HG02571 (cell line): ENCODE results near the gene RBM5.

Experiments used
- ATAC-seq: cut with Tn5 transposase; IDR thresholded peaks from one replicate; pipeline ENCODE4 v1.9.1; 2021; ENCODE audit warnings: mild to moderate bottlenecking, moderate library complexity; ENCODE audit not compliant: unreplicated experiment

The RBM5 gene

DNA sequence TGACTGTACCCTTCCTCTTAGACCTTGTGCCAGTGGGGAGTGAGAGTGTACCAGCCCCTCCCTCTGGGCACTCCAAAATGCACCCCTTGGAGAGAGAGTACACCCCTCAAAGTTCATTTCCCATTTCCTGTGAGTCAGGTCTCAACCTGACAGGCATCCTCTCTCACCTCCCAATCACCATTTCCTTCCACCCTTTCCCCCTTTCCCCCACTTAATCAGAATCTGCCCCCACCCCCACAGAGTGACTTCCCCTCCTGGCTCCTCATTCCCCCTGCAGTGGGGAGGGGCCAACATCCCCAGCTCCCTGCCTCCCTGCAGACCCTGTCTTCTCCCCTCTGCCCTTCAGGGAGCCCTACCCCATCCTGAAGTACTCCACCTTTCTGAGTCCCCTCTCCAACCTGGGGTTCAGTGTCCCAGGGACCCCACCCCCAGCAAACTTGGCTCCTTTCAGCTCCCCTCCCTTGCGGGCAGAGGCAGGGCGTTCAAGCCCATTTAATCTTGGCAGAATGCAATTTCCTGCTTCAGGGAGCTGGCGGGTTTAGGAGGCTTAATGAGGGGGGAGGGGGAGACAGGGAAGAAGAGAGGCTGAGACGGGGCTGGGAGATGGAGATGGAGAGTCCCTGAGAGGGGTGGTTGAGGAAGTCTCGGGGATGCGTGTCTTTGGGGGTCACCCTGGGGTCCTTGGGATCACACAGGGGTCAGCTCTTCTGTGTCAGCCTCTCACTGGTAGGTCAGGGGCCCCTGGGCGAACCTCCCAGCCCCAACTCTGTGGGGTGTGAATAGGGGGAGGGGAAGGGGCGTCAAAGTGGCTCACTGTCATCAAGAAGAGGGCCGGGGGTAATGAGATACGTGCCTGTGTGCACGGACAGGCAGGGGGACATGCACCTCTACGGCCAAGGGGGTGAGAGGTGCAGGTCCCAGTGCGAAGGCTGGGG is 49.8 kb downstream of the RBM5 start:
- no peak for ATAC-seq

GRCh38 chr3:50139308-50139707 is 50.6 kb downstream of the RBM5 start:
- ATAC-seq, result no peak

DNA sequence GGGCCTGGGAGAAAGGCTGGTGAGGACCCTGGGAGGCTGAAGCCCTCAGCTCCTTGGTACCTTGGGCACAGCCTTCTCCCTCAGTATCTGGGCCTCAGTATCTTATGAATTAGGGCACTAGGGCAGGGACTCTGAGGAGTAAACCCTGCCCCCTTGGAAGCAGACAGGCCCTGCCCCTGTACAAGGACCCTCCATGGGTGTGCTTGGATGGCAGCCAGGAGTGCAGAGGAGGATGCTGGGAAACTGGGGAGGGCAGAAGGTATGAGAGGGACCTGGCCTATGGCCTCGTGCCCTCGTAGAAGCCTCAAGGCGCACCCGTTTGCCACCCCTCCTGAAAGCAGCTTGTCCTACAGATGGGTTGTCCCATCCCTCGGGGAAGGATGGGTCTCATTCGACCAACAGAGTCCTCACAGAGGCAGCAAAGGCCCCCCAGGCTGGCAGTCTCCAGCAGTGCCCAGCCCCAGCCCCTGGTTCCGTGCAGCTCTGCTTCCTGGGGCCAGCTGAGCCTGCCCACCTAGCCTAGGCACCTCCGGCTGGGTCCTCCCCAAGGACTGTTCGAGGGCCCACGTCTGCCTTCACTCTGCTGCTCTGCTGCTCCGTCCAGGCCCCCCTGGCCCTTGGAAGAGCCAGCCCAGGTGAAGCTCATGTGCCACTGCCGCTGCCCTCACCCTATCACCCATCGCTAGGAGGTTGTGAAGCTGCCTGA is 51.2 kb downstream of the RBM5 start:
- ATAC-seq, result no peak

- no peak for ATAC-seq
Observed at GRCh38 chr3:50140990-50141389, 52.3 kb downstream of the RBM5 start.

DNA sequence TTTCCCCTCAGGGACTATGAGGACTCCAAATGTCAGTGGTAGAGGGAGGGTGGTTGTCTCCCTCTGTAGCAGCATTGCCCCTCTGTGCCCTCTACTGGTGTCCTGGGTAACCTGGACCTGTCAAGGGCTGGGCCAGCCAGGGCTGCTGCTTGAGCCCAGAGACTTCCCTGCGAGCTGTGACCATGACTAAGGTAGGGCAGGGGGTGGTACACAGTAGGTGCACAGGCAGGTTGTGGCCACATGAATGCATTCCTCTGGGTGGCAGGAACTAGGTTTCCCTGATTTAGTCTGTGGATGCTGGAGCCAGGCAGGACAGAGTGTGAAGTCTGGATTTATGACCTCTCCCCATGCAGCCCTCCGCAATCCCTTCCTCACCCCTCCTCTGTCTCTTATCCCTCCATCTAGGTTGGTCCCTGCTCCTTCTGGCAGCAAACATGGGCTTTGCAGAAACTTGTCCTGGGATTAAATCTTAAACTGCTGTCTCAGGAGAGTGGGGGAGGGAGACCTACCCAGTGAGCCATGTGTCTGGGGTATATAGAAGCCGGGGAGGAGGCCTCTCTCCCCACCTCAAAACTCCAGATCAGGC is 57.7 kb downstream of the RBM5 start:
- no peak for ATAC-seq

DNA sequence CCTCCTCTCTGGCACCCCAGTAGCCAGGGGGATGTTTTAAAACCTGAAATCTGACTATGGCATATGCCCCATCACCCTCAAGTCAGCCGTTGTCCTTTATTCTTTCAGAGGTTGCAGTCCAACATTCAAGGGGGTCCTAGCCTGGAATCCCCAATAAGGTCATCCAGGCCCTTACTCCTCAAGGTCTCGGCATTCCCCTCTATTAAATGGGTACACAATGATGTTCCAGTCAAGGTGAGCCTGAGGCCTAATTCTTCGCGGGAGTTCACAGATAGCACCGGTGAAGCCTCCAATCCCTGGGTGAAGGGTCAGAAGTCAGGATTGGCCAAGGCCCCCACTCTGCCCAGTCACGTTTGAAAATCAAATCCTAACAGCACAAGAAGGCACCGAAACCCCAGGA is 58.3 kb downstream of the RBM5 start:
- ATAC-seq, result no peak

GRCh38 chr3:50147447-50147846 is 58.7 kb downstream of the RBM5 start:
- ATAC-seq, result no peak

- ATAC-seq, result no peak
Observed at GRCh38 chr3:50147861-50148260, 59.1 kb downstream of the RBM5 start.

GRCh38 chr3:50150404-50150750 is 61.7 kb downstream of the RBM5 start:
- no peak for ATAC-seq

DNA sequence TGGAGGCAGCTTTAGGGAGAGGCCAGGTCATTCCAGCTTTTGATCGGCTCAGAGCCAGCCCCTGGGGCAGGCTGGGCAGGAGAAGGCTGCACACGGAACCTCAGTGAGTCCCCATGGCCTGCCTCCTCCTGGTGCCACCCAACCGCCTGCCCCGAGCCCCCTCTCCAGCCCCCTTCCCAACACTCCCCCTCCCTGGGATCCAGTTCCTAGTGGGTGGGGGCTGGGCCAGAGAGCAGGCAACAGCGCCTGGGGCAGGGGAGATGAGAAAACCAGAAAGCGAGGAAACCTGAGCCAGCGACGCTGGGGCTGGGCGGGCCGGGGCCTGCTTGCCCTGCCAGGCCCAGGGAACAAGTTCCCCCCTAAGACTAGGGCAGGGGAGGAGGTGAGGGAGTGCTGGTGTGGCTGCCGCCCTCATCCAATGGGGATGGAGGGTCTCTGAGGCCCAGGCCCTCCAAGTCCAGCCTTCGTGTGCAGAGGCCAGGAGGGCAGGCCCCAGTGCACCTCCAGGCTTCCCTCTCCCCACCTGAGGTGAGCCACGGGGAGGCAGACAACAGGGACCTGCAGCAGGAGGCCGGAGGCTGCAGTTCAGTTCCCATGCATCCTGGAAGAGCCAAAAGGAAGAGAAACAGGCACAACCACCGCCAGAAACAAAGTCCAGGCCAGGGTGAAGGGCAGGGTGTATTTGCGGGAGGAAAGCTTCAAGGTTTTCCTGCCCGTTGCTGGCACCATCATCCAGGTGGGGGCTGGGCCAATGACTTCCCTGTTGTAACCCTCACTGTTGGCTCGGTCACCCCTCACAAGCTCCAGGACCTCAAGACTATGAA is 62.4 kb downstream of the RBM5 start:
- no peak for ATAC-seq

DNA sequence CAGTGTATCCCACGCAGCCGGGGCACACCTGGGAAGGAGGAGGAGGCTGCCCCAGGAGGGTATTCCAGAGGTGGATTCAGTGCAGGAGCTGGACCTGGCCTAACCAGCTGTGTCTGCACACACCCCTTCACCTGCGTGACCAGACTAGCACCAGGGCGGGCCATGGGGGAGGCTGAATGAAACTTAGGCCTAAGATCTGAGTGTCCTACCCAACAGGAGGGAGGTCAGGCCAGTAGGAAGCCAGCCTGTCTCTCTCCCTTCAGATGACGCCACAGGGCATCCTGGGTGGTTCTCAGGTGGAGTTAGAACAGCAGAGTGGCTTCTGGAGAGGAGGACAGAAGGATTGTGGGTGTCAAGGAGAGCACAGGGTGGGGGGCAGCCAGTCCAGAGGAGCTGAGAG is 63.0 kb downstream of the RBM5 start:
- no peak for ATAC-seq

GRCh38 chr3:50153782-50154475 is 65.2 kb downstream of the RBM5 start:
- no peak for ATAC-seq

GRCh38 chr3:50154476-50154839 is 65.7 kb downstream of the RBM5 start:
- peak; percentile 26 for ATAC-seq

GRCh38 chr3:50154840-50155490 is 66.2 kb downstream of the RBM5 start, which contains the start of gene SEMA3F:
TSS of gene SEMA3F (plus strand) at chr3:50155324. CDS start at chr3:50159623, 4,299 bp downstream.
- peak; percentile 61 for ATAC-seq

DNA sequence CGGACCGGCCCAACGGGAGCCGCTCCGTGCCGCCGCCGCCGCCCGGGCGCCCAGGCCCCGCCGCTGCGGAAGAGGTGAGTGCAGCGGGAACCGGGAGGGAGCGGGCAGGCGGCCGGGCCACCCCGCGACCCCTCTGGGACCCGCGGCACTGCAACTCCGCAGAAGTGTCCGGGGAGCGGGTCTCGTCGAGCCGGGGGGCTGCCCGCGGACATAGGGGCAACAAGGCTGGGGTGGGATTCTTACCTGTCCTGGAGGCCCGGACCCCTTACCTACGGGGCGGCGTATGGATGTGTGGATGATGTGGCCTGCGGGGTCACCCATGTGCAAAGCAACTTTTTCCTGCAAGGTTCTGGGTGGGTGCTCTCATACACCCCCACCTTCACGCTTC is 66.8 kb downstream of the RBM5 start:
- ATAC-seq, result no peak

- ATAC-seq, result no peak
Observed at GRCh38 chr3:50155891-50156290, 67.2 kb downstream of the RBM5 start.

- no peak for ATAC-seq
Observed at GRCh38 chr3:50156549-50157493, 68.1 kb downstream of the RBM5 start.

DNA sequence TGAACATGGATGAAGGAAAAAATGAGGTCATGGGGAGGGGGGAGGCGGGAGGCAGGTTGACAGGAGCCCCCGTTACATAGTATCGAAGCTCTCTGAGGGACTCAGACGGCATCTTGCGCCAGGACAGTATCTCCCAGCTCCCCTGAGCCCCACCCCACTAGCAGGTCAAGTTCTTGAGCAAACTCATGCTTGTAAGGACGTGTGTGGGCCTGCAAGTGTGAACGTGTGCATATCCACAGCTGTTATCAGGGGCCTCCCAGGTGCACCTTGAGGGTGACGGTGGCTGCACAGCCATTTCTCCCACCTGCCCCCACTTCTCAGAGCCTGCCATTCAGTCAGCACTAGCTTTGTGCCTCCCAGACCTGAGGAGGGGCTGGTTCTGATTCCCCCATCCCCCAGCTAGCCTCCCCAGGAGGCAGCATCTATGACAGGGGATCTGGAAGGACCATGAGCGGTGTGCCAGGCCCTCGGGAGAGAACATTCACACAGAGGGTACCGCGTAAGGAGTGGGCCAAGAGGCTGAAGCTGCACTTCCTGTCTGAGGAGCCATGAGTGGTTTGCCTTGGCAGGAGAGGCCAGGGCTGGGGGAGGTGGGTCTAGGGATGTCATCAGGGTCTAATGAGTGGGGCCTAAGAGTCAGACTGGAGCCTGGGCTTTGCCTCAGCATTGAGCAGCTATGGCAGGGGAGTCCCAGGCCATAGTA is 69.3 kb downstream of the RBM5 start:
- ATAC-seq, result no peak
